Measurements from ENCODE around the gene MMP19. TPM values are rescaled to one million over a fixed set of nuclear protein-coding genes. Genes with fewer than 3 reads are reported as not detected.

The MMP19 gene
- total RNA-seq, 4 donors from 2014 or later: 1.4 to 29.5 (median 7.2) TPM

DNA sequence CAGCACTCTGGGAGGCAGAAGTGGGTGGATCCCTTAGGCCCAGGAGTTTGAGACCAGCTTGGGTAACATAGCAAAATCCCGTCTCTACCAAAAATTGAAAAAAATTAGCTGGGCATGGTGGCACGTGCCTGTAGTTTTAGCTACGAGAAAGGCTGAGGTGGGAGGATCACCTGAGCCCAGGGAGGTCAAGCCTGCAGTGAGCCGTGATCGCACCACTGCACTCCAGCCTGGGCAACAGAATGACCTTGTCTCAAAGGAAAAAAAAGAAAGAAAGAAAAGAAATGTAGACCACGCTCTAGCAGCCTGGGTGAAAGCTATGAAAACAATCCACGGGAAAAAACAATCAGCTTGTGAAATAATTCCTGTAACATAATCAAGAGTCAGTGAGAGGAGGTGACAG, 54.2 kb downstream of the MMP19 start:
- 90 to 100% methylated on average over 3 to 6 of the region's 7 CpGs for WGBS, 2 donors (ENCODE audit: low coverage in 1 of 2)
- no peak overlapping the region for H3K4me3 ChIP-seq
- ATAC-seq: no peak
- H3K27me3 ChIP-seq: no peaks in the 10 kb centered on the region
- H3K36me3 ChIP-seq: peaks cover 3 to 99% of the 10 kb centered on the region in 2 donors
- no peak overlapping the region for H3K27ac ChIP-seq
- H3K9me3 ChIP-seq: no peaks in the 10 kb centered on the region
- no peaks in the 10 kb centered on the region for H3K4me1 ChIP-seq
- TF ChIP-seq POLR2A (IDR thresholded peaks at IDR 0.05) (no peak), POLR2AphosphoS5 (IDR thresholded peaks at IDR 0.05) (no peak)

Other genes starting within 250 kb of the MMP19 start
- not detected for gene OR10P1, start 206.0 kb downstream of the MMP19 start, total RNA-seq
- gene ITGA7, start 135.0 kb downstream of the MMP19 start, total RNA-seq: 100 to 1,000 TPM; 143 to 260 (median 182) TPM
- gene BLOC1S1, start 126.9 kb downstream of the MMP19 start, total RNA-seq: 100 to 1,000 TPM; 187 to 214 (median 196) TPM
- gene RDH5, start 122.5 kb downstream of the MMP19 start, total RNA-seq: 10 to 100 TPM; 18.0 to 57.0 (median 31.9) TPM
- 100 to 1,000 TPM; 500 to 856 (median 792) TPM for gene CD63, start 113.9 kb downstream of the MMP19 start, total RNA-seq
- 1 to 10 TPM; 2.8 to 9.8 (median 3.6) TPM for gene GDF11, start 99.8 kb downstream of the MMP19 start, total RNA-seq
- 10 to 100 TPM; 50.3 to 90.5 (median 63.3) TPM for gene SARNP, start 25.2 kb downstream of the MMP19 start, total RNA-seq
- gene ORMDL2, start 24.9 kb downstream of the MMP19 start, total RNA-seq: 10 to 100 TPM in 3 of 4 donors, 1 to 10 TPM in 1; 9.2 to 13.1 (median 11.9) TPM
- gene DNAJC14, start 13.3 kb downstream of the MMP19 start, total RNA-seq: 10 to 100 TPM; 16.8 to 38.8 (median 29.0) TPM
- 10 to 100 TPM; 20.8 to 30.2 (median 26.8) TPM for gene PYM1, start 85.0 kb upstream of the MMP19 start, total RNA-seq
- 10 to 100 TPM; 21.9 to 80.3 (median 37.4) TPM for gene DGKA, start 88.2 kb upstream of the MMP19 start, total RNA-seq
- 1 to 10 TPM in 1 of 4 donors, under 1 TPM in 2, not detected in 1; 0.20 to 4.7 (median 0.67) TPM for gene PMEL, start 123.1 kb upstream of the MMP19 start, total RNA-seq
- gene CDK2, start 123.9 kb upstream of the MMP19 start, total RNA-seq: 10 to 100 TPM; 22.1 to 54.4 (median 31.2) TPM
- 100 to 1,000 TPM; 113 to 169 (median 142) TPM for gene RAB5B, start 131.1 kb upstream of the MMP19 start, total RNA-seq
- 10 to 100 TPM; 17.3 to 30.7 (median 24.0) TPM for gene SUOX, start 154.3 kb upstream of the MMP19 start, total RNA-seq
- 1 to 10 TPM; 5.1 to 7.3 (median 6.5) TPM for gene IKZF4, start 178.1 kb upstream of the MMP19 start, total RNA-seq
- 1,000 to 10,000 TPM in 2 of 4 donors, 100 to 1,000 TPM in 2; 295 to 1,263 (median 759) TPM for gene RPS26, start 199.0 kb upstream of the MMP19 start, total RNA-seq
- gene ERBB3, start 237.2 kb upstream of the MMP19 start, total RNA-seq: 10 to 100 TPM; 17.3 to 41.1 (median 22.3) TPM

Data from gastroesophageal sphincter (tissue), 4 donors.